ENCODE measurements around the gene STAG1. TPM values are rescaled to one million over a fixed set of nuclear protein-coding genes. Genes with fewer than 3 reads are reported as not detected.

The STAG1 gene
- total RNA-seq, 1 experiment from 2014 or later: 43.7 TPM

Other genes with a start within 250 kb of the STAG1 start
- gene SLC35G2, start 66.7 kb upstream of the STAG1 start, total RNA-seq (2021; ENCODE audit: unreplicated experiment): 15.0 TPM
- 43.5 TPM for gene NCK1, start 109.8 kb upstream of the STAG1 start, total RNA-seq (2021; ENCODE audit: unreplicated experiment)
- gene IL20RB, start 205.6 kb upstream of the STAG1 start, total RNA-seq (2021; ENCODE audit: unreplicated experiment): 1.7 TPM

Measured in Panc1 (cell line).